ES-I3 (cell line): ENCODE results near the gene PCDHGB3.
"Not testable (repeated sequence)": the region's sequence is repeated elsewhere in the genome, so short reads cannot be mapped to it uniquely, and the experiment has no call there.

ENCODE experiments used
- H3K36me3 ChIP-seq: 2 replicates; pipeline ENCODE4 v1.6.1; 2013; ENCODE audit warnings: mild to moderate bottlenecking, low read length, control low read depth, moderate library complexity; ENCODE audit not compliant: insufficient read depth
- H3K4me1 ChIP-seq: 2 replicates; pipeline ENCODE4 v1.6.1; 2013; ENCODE audit warnings: mild to moderate bottlenecking, control low read depth, low read length; ENCODE audit not compliant: insufficient read depth
- H3K9ac ChIP-seq: 2 replicates; pipeline ENCODE4 v1.6.1; 2013; ENCODE audit warnings: low read depth, mild to moderate bottlenecking, low read length, moderate library complexity
- H3K9me3 ChIP-seq: 2 replicates; pipeline ENCODE4 v1.6.1; 2013; ENCODE audit warnings: mild to moderate bottlenecking, low read length, moderate library complexity; ENCODE audit not compliant: control insufficient read depth, insufficient read depth

PCDHGB3 gene

DNA sequence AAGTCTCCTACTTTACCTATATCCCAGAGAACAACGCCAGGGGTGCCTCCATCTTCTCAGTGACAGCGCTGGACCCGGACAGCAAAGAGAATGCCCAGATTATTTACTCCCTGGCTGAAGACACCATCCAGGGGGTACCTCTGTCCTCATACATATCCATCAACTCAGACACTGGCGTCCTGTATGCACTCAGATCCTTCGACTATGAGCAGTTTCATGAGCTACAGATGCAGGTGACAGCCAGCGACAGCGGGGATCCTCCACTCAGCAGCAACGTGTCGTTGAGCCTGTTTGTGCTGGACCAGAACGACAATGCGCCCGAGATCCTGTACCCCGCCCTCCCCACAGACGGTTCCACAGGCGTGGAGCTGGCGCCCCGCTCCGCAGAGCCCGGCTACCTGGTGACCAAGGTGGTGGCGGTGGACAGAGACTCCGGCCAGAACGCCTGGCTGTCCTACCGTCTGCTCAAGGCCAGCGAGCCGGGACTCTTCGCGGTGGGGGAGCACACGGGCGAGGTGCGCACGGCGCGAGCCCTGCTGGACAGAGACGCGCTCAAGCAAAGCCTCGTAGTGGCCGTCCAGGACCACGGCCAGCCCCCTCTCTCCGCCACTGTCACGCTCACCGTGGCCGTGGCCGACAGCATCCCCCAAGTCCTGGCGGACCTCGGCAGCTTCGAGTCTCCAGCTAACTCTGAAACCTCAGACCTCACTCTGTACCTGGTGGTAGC, 44.7 kb downstream of the PCDHGB3 start:
- H3K9me3 ChIP-seq, H3K36me3 ChIP-seq, H3K9ac ChIP-seq, H3K4me1 ChIP-seq: not testable (repeated sequence)

DNA sequence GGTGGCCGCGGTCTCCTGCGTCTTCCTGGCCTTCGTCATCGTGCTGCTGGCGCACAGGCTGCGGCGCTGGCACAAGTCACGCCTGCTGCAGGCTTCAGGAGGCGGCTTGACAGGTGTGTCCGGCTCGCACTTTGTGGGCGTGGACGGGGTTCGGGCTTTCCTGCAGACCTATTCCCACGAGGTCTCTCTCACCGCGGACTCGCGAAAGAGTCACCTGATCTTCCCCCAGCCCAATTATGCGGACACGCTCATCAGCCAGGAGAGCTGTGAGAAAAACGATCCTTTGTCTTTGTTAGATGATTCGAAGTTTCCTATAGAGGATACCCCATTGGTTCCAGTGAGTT, 45.2 kb downstream of the PCDHGB3 start:
- not testable (repeated sequence) for H3K36me3 ChIP-seq, H3K9ac ChIP-seq

DNA sequence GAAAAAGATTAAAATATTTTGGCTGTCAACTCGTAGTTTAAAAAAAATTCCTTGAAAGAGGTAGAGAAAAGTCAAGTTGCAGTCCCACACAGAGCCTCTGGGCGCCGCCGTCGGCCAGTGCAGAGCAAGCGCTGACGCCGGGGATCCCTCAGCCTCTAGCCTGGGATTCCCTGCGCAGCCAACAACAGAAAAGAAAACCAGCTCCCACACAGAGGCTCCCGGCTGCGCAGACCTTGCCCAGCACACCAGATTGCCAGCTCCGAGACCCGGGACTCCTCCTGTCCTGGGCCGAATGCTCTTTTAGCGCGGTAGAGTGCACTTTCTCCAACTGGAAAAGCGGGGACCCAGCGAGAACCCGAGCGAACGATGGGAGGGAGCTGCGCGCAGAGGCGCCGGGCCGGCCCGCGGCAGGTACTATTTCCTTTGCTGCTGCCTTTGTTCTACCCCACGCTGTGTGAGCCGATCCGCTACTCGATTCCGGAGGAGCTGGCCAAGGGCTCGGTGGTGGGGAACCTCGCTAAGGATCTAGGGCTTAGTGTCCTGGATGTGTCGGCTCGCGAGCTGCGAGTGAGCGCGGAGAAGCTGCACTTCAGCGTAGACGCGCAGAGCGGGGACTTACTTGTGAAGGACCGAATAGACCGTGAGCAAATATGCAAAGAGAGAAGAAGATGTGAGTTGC, 47.6 kb downstream of the PCDHGB3 start, which contains the start of gene PCDHGB7:
TSS of gene PCDHGB7 (plus strand) at position 184 of the 679 bp plus-strand sequence. CDS start at position 367, 183 bp downstream.
- H3K9me3 ChIP-seq: peaks cover 13% of the 10 kb centered on the region; the same call in 1 of the 2 replicates

More for the DNA sequence above, 45.2 kb downstream of the PCDHGB3 start:
- not testable (repeated sequence) for H3K4me1 ChIP-seq, H3K9me3 ChIP-seq

DNA sequence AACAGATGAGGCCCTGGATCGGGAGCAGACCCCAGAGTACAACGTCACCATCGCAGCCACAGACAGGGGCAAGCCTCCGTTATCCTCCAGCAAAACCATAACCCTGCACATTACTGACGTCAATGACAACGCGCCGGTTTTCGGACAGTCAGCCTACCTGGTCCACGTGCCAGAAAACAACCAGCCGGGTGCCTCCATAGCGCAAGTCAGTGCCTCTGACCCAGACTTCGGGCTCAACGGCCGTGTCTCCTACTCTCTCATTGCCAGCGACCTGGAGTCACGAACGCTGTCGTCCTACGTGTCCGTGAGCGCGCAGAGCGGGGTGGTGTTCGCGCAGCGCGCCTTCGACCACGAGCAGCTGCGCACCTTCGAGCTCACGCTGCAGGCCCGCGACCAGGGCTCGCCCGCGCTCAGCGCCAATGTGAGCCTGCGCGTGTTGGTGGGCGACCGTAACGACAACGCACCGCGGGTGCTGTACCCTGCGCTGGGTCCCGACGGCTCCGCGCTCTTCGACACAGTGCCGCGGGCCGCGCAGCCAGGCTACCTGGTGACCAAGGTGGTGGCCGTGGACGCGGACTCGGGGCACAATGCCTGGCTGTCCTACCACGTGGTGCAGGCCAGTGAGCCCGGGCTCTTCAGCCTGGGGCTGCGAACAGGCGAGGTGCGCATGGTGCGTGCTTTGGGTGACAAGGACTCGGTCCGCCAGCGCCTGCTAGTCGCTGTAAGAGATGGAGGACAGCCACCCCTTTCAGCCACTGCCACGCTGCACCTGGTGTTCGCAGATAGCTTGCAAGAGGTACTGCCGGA, 49.2 kb downstream of the PCDHGB3 start:
- Histone ChIP-seq H3K9ac (no peak overlapping the region), H3K4me1 (no peaks in the 10 kb centered on the region), H3K36me3 (no peaks in the 10 kb centered on the region), H3K9me3 (peaks cover 13% of the 10 kb centered on the region; the same call in 1 of the 2 replicates)

More for the DNA sequence above, 47.6 kb downstream of the PCDHGB3 start, which contains the start of gene PCDHGB7:
- H3K9ac ChIP-seq: peak within 1 kb of the TSS; percentile 70; the same call in 1 of the 2 replicates
- H3K36me3 ChIP-seq, H3K4me1 ChIP-seq: not testable (repeated sequence)

DNA sequence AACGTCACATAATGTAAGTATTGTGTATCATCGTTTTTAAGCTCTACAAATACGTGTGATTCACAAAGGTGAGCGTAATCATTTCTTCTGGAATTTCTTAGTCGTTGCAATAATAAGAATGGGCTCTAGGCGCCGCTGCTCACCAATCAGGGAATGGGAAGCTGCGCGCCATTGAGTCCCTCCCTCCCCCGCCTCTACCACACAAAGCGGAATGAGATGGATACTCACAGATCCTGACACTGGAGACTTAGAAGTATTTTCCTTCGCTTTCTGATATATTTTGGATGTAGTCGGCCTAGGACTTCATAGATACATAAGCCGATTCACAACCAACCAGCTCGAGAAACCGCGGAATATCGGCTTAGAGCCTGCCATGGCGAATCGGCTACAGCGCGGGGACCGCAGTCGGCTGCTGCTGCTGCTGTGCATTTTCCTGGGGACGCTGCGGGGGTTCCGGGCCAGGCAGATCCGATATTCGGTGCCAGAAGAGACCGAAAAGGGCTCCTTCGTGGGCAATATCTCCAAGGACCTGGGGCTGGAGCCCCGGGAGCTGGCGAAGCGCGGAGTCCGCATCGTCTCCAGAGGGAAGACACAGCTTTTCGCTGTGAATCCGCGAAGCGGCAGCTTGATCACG, 50.9 kb downstream of the PCDHGB3 start, which contains the start of gene PCDHGA11:
TSS of gene PCDHGA11 (plus strand) at position 197 of the 634 bp plus-strand sequence. CDS start at position 374, 177 bp downstream.
- Histone ChIP-seq H3K4me1 (no peaks in the 10 kb centered on the region), H3K36me3 (no peaks in the 10 kb centered on the region), H3K9me3 (peaks cover 13% of the 10 kb centered on the region; the same call in 1 of the 2 replicates), H3K9ac (peak within 1 kb of the TSS; percentile 48)

DNA sequence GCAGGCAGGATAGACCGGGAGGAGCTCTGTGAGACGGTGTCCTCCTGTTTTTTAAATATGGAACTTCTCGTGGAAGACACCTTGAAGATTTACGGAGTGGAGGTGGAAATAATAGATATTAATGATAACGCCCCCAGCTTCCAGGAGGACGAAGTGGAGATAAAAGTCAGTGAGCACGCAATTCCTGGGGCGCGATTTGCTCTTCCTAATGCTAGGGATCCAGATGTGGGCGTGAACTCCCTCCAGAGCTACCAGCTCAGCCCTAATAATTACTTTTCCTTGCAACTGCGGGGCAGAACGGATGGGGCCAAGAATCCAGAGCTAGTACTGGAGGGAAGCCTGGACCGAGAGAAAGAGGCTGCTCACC, 51.4 kb downstream of the PCDHGB3 start:
- H3K4me1 ChIP-seq: no peaks in the 10 kb centered on the region
- H3K36me3 ChIP-seq: no peaks in the 10 kb centered on the region
- peaks cover 13% of the 10 kb centered on the region; the same call in 1 of the 2 replicates for H3K9me3 ChIP-seq
- peak overlapping the region; percentile 48; the same call in 1 of the 2 replicates for H3K9ac ChIP-seq
